CD14-positive monocyte (primary cell): Measurements from ENCODE around the gene CYLD. TPM values are rescaled to one million over a fixed set of nuclear protein-coding genes. Genes with fewer than 3 reads are reported as not detected.

ENCODE experiments used
- DNase-seq, 3 donors: peaks; one replicate each; pipeline ENCODE4 v3.0.0-alpha.2; 2011 to 2022
- H2AFZ ChIP-seq: 2 replicates; pipeline ENCODE4 v1.6.0; 2012; ENCODE audit warnings: mild to moderate bottlenecking, low read depth, low read length, inconsistent platforms; ENCODE audit not compliant: insufficient read depth, poor library complexity, severe bottlenecking
- H3K27ac ChIP-seq, 2 donors: 1 replicate in 1 of 2; 2 replicates in 1 of 2; pipeline ENCODE4 v1.5.1; 2012 to 2013; ENCODE audit warnings: low read length in 2 of 2, control low read depth in 1 of 2, inconsistent platforms in 1 of 2, low read depth in 1 of 2, mild to moderate bottlenecking in 1 of 2
- H3K27me3 ChIP-seq, 2 donors: one replicate each; pipeline versions ENCODE4 v1.6.0 to v1.6.1; 2011 to 2013; ENCODE audit warnings: low read length in 2 of 2; ENCODE audit not compliant: control insufficient read depth in 2 of 2, insufficient read depth in 2 of 2
- H3K36me3 ChIP-seq, 2 donors: replicated peaks in 1 of 2; 1 replicate in 1 of 2; 2 replicates in 1 of 2; pipeline versions ENCODE4 v1.5.1 to v1.6.1; 2012 to 2013; ENCODE audit warnings: low read length in 2 of 2, control low read depth in 1 of 2, inconsistent platforms in 1 of 2, mild to moderate bottlenecking in 1 of 2; ENCODE audit not compliant: insufficient read depth in 2 of 2, control insufficient read depth in 1 of 2
- H3K4me1 ChIP-seq, 2 donors: 1 replicate in 1 of 2; 2 replicates in 1 of 2; pipeline versions ENCODE4 v1.5.1 to v1.6.1; 2012 to 2013; ENCODE audit warnings: low read length in 2 of 2, control low read depth in 1 of 2, inconsistent platforms in 1 of 2, mild to moderate bottlenecking in 1 of 2, moderate library complexity in 1 of 2; ENCODE audit not compliant: insufficient read depth in 2 of 2, control insufficient read depth in 1 of 2
- H3K4me2 ChIP-seq: replicated peaks from 2 replicates; pipeline ENCODE3; 2012; ENCODE audit warnings: low read length, moderate library complexity, mild to moderate bottlenecking; ENCODE audit not compliant: poor library complexity, severe bottlenecking; ENCODE audit errors: extremely low read depth
- H3K4me3 ChIP-seq, 3 experiments: fragments of 200-600 bp in 1 of 3; sonication (generic) in 1 of 3; replicated peaks in 1 of 3; 1 replicate in 2 of 3; 2 replicates in 1 of 3; pipeline ENCODE4 v1.5.1; 2011 to 2013; ENCODE audit warnings: low read length in 3 of 3, mild to moderate bottlenecking in 3 of 3, control low read depth in 2 of 3, low read depth in 2 of 3, inconsistent platforms in 1 of 3, moderate library complexity in 1 of 3
- H3K79me2 ChIP-seq: 2 replicates; pipeline ENCODE4 v1.6.0; 2012; ENCODE audit warnings: mild to moderate bottlenecking, control low read depth, inconsistent platforms, low read length, moderate library complexity; ENCODE audit not compliant: insufficient read depth
- H3K9ac ChIP-seq: 2 replicates; pipeline ENCODE4 v1.6.0; 2017; ENCODE audit warnings: low read length, mild to moderate bottlenecking; ENCODE audit not compliant: insufficient read depth, poor library complexity, severe bottlenecking
- H3K9me3 ChIP-seq, 2 donors: replicated peaks in 1 of 2; 1 replicate in 1 of 2; 2 replicates in 1 of 2; pipeline versions ENCODE4 v1.5.1 to v1.6.1; 2012 to 2013; ENCODE audit warnings: low read length in 2 of 2, control low read depth in 1 of 2; ENCODE audit not compliant: control insufficient read depth in 1 of 2, insufficient read depth in 1 of 2
- H4K20me1 ChIP-seq: 2 replicates; pipeline ENCODE4 v1.6.0; 2012; ENCODE audit warnings: mild to moderate bottlenecking, low read length, control low read depth, moderate library complexity; ENCODE audit not compliant: insufficient read depth
- H3K27ac Mint-ChIP-seq, 7 donors: one replicate each; pipeline ENCODE4 v1.8.0; 2020; ENCODE audit warnings: mild to moderate bottlenecking in 7 of 7, mixed read lengths in 7 of 7, moderate library complexity in 6 of 7, inconsistent platforms in 2 of 7
- H3K27me3 Mint-ChIP-seq, 3 donors: one replicate each; pipeline ENCODE4 v1.8.0; 2021 to 2022; ENCODE audit warnings: low read depth in 3 of 3, mild to moderate bottlenecking in 3 of 3, mixed read lengths in 3 of 3, moderate library complexity in 3 of 3, inconsistent platforms in 1 of 3
- H3K36me3 Mint-ChIP-seq, 2 donors: one replicate each; pipeline ENCODE4 v1.8.0; 2020; ENCODE audit warnings: mixed read lengths in 2 of 2, inconsistent platforms in 1 of 2, mild to moderate bottlenecking in 1 of 2
- H3K4me1 Mint-ChIP-seq: one replicate; pipeline ENCODE4 v1.8.0; 2020; ENCODE audit warnings: mild to moderate bottlenecking, mixed read lengths
- H3K4me3 Mint-ChIP-seq, 2 donors: one replicate each; pipeline ENCODE4 v1.8.0; 2020; ENCODE audit warnings: mild to moderate bottlenecking in 2 of 2, mixed read lengths in 2 of 2, moderate library complexity in 1 of 2
- H3K9me3 Mint-ChIP-seq, 7 donors: one replicate each; pipeline ENCODE4 v1.8.0; 2020 to 2022; ENCODE audit warnings: mixed read lengths in 7 of 7, mild to moderate bottlenecking in 6 of 7, moderate library complexity in 6 of 7, inconsistent platforms in 2 of 7
- CTCF ChIP-seq: fragments of 200-600 bp; IDR thresholded peaks from one replicate; pipeline ENCODE4 v1.8.0; 2022; ENCODE audit warnings: antibody characterized with exemption, mild to moderate bottlenecking
- WGBS: methylation state at CpG from one replicate; pipeline ENCODE4 v1.1.5; 2013; ENCODE audit warnings: missing lambda C conversion rate; ENCODE audit not compliant: insufficient coverage; 5-methylcytosine and 5-hydroxymethylcytosine counted together
- intact Hi-C, 2 donors: fragments of 100-400 bp; cut with micrococcal nuclease; formaldehyde crosslinking; loops; one replicate each; pipeline versions ENCODE4 v1.15.0 to v1.15.1; 2023
- polyA plus RNA-seq, 3 donors: library from polyadenylated mRNA; depleted of rRNA in 1 of 3; unstranded in 2 of 3; stranded (reverse) in 1 of 3; fragments of 300-500 nt in 2 of 3; fragments of >200 nt in 1 of 3; fragmentation: Illumina TruSeq in 2 of 3; gene quantifications; 1 replicate in 2 of 3; 2 replicates in 1 of 3; pipeline ENCODE4 v1.2.3, GENCODE V29; 2012 to 2021

CYLD gene
- polyA plus RNA-seq, 3 donors, result 32.1 to 57.9 (median 35.9) TPM

DNA sequence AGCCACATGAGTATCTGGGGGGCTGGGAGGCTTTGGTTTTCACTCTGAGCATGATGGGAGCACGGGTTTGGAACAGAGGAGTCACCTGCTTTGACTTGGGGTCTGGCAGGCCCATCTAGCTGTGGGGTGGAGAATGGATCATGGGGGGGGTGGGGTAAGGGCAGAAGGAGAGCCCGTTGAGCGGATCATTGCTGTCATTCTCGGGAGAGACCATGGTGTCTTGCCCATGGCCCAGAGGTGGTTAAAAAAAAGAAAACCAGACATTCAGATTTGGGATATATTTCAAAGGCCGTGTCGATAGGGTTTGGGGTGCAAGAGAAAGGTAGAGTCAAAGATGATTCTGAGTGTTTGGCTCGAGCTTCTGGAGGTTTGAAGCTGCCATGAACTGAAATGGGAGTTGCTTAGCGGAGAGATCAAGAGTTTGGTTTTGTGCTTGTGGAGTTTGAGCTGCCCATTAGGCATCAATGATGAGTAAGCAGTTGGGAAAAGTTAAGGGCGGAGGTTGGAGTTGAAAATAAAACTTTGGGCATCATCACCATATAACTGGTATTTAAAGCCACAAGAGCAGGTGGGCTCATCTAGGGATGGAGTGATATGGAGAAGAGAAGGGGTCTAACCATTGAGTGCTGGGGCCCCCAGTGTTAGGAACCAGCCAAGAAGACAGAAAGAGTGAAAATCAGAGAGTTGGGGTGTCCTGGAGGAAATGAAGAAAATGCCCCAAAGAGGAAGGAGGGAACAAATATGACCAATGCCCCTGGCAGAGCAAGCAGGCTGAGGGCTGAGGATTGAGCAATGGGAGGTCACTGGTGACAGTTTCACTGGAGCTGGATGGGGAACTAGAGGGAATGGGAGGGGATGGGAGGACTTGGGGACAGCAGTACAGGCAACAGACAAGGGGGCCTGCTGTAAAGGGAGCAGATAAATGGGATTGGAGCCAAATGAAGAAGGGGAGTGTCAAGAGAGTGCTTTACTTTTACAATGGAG lies 46.6 kb upstream of the CYLD start:
- WGBS, result 77% methylated on average over 8 of the region's 9 CpGs
- peak overlapping the region; percentile 99 for H3K4me2 ChIP-seq
- peaks cover 12 to 16% of the 10 kb centered on the region in 2 donors for H3K36me3 ChIP-seq
- peaks cover 20% of the 10 kb centered on the region for H4K20me1 ChIP-seq
- H2AFZ ChIP-seq, result no peak overlapping the region
- Mint-ChIP-seq H3K4me1 (peaks cover 84% of the 10 kb centered on the region), H3K27ac (peak overlapping the region; percentile 98 to 100 (median 99)), H3K27me3 (no peaks in the 10 kb centered on the region), H3K36me3 (peaks cover 25 to 40% of the 10 kb centered on the region in 2 donors), H3K9me3 (no peaks in the 10 kb centered on the region), H3K4me3 (peak overlapping the region; percentile 95 to 99)
- peak; percentile 93 to 97 (median 94) for DNase-seq
- H3K9me3 ChIP-seq, result no peaks in the 10 kb centered on the region
- H3K27me3 ChIP-seq, result no peaks in the 10 kb centered on the region
- H3K9ac ChIP-seq, result peak overlapping the region; percentile 95
- peak overlapping the region; percentile 88 to 95 (median 90) for H3K4me3 ChIP-seq
- peaks cover 81% of the 10 kb centered on the region for H3K79me2 ChIP-seq
- H3K27ac ChIP-seq, result peak overlapping the region; percentile 97 to 100
- intact Hi-C loops, result loop anchor here (5.0 to 10.0 kb wide), 2 partner anchors 47 to 421 kb away; partner anchors contain the start of gene CYLD (in 2 of the 2)
- peaks cover 69 to 74% of the 10 kb centered on the region in 2 donors for H3K4me1 ChIP-seq
- TF ChIP-seq CTCF, result no peak

- no peak for TF ChIP-seq CTCF
- DNase-seq, result peak in 1 of 3 donors; percentile 53
- peaks cover 20 to 24% of the 10 kb centered on the region in 2 donors for H3K36me3 ChIP-seq
- peak overlapping the region; percentile 11 to 95 (median 32) for H3K4me3 ChIP-seq
- WGBS, result 0% methylated on average over 3 of the region's 5 CpGs
- peak overlapping the region; percentile 95 for H3K9ac ChIP-seq
- Mint-ChIP-seq H3K4me1 (peaks cover 82% of the 10 kb centered on the region), H3K9me3 (no peaks in the 10 kb centered on the region), H3K36me3 (peaks cover 33 to 48% of the 10 kb centered on the region in 2 donors), H3K27ac (peak overlapping the region; percentile 98 to 100 (median 99)), H3K4me3 (peak overlapping the region; percentile 95 to 99), H3K27me3 (no peaks in the 10 kb centered on the region)
- H3K79me2 ChIP-seq, result peaks cover 89% of the 10 kb centered on the region
- H3K9me3 ChIP-seq, result no peaks in the 10 kb centered on the region
- H2AFZ ChIP-seq, result no peak overlapping the region
- H3K27me3 ChIP-seq, result no peaks in the 10 kb centered on the region
- peaks cover 28% of the 10 kb centered on the region for H4K20me1 ChIP-seq
- H3K4me1 ChIP-seq, result peaks cover 71 to 83% of the 10 kb centered on the region in 2 donors
- peak overlapping the region; percentile 99 for H3K4me2 ChIP-seq
- peak overlapping the region; percentile 97 to 100 for H3K27ac ChIP-seq
- intact Hi-C loops, result loop anchor here (5.0 to 10.0 kb wide), 2 partner anchors 46 to 421 kb away; partner anchors contain the start of gene CYLD (in 2 of the 2)
Measured at GRCh38 chr16:50696126-50696525, 45.8 kb upstream of the CYLD start.
